SH-SY5Y (cell line): ENCODE measurements around the gene COMMD10.

Experiments used
- GATA2 ChIP-seq: IDR thresholded peaks from 2 replicates; pipeline ENCODE4 v1.6.1; 2011; ENCODE audit warnings: mild to moderate bottlenecking, low read depth, low read length
- GATA3 ChIP-seq: IDR thresholded peaks from 2 replicates; pipeline ENCODE4 v1.6.1; 2011; ENCODE audit warnings: low read depth, mild to moderate bottlenecking, low read length, moderate library complexity

GRCh38 chr5:116130471-116130870 lies 45.6 kb downstream of the COMMD10 start:
- TF ChIP-seq GATA2 (no peak), GATA3 (no peak)
